K562 (cell line): ENCODE data around the gene ITPKA. TPM values are rescaled to one million over a fixed set of nuclear protein-coding genes. Genes with fewer than 3 reads are reported as not detected.

Experiments used
- ATAC-seq: fragments of 200-7000 bp; cut with Tn5 transposase; 3 replicates; pipeline ENCODE4 v1.9.1; 2020; ENCODE audit warnings: moderate library complexity
- BruUV-seq: library from RNA; stranded (reverse); fragments of 400-500 nt; replicated peaks from 2 replicates; lab custom pipeline; 2021; lab: Mats Ljungman, UMichigan
- CTCF ChIA-PET: fragments of 300-600 bp; formaldehyde crosslinking; extraction: SDS; loops from one replicate; lab custom pipeline; 2021; ENCODE audit warnings: low intra/inter-chr PET ratio; lab: Yijun Ruan, JAX
- POLR2A ChIA-PET: fragments of 300-600, 350-650 bp; sonication (Branson Sonifier 250); formaldehyde crosslinking; extraction: SDS; loops from one replicate; lab custom pipeline; 2021; ENCODE audit warnings: antibody characterized with exemption, inconsistent platforms; lab: Yijun Ruan, JAX
- DNase-seq, 4 experiments: peaks; one replicate each; pipeline versions ENCODE4 v3.0.0 to v3.0.0-alpha.2; 2011 to 2018; ENCODE audit warnings: low spot score in 3 of 4, mixed read lengths in 3 of 4; ENCODE audit errors: extremely low read depth in 1 of 4
- FAIRE-seq: peaks from 2 replicates; lab custom pipeline; 2011; peaks lifted over from hg19 to GRCh38; lab: Jason Lieb, UNC
- H2AFZ ChIP-seq: 2 replicates; pipeline ENCODE4 v1.6.0; 2011; ENCODE audit warnings: low read depth, low read length, control low read depth, inconsistent platforms
- H3K27ac ChIP-seq: fragments of 200-600 bp; 3 replicates; pipeline ENCODE4 v1.8.0; 2011; ENCODE audit warnings: low read depth, mild to moderate bottlenecking, control low read depth, inconsistent platforms, low read length, moderate library complexity, mixed read lengths; ENCODE audit errors: extremely low read depth
- H3K27me3 ChIP-seq, 2 experiments: fragments of 300-600 bp in 1 of 2; 2 replicates in 1 of 2; 3 replicates in 1 of 2; pipeline versions ENCODE4 v1.6.0 to v1.8.0; 2011; ENCODE audit warnings: inconsistent platforms in 2 of 2, low read length in 2 of 2, mild to moderate bottlenecking in 1 of 2, mixed read lengths in 1 of 2, moderate library complexity in 1 of 2; ENCODE audit not compliant: control insufficient read depth in 2 of 2, insufficient read depth in 2 of 2
- H3K36me3 ChIP-seq: fragments of 300-600 bp; 3 replicates; pipeline ENCODE4 v1.8.0; 2011; ENCODE audit warnings: mild to moderate bottlenecking, low read length, inconsistent platforms; ENCODE audit not compliant: control insufficient read depth, insufficient read depth
- H3K4me1 ChIP-seq, 2 experiments: fragments of 200-600 bp in 1 of 2; replicated peaks in 1 of 2; 2 replicates in 1 of 2; 3 replicates in 1 of 2; pipeline versions ENCODE4 v1.5.1 to v1.8.0; 2011; ENCODE audit warnings: inconsistent platforms in 2 of 2, low read length in 2 of 2, mild to moderate bottlenecking in 1 of 2, mixed read lengths in 1 of 2, moderate library complexity in 1 of 2; ENCODE audit not compliant: control insufficient read depth in 2 of 2, insufficient read depth in 2 of 2
- H3K4me2 ChIP-seq: 2 replicates; pipeline ENCODE4 v1.6.1; 2011; ENCODE audit warnings: low read length, control low read depth, inconsistent platforms, mixed read lengths; ENCODE audit not compliant: insufficient read depth
- H3K4me3 ChIP-seq: fragments of 200-600 bp; sonication (generic), shearing (Covaris generic); 2 replicates; pipeline ENCODE4 v1.5.1; 2016; ENCODE audit warnings: control low read depth, inconsistent platforms
- H3K79me2 ChIP-seq: fragments of 200-600 bp; 3 replicates; pipeline ENCODE4 v1.8.0; 2011; ENCODE audit warnings: low read length, inconsistent platforms; ENCODE audit not compliant: control insufficient read depth, insufficient read depth
- H3K9ac ChIP-seq, 2 experiments: 2 replicates each; pipeline versions ENCODE4 v1.6.0 to v1.6.1; 2011; ENCODE audit warnings: low read depth in 2 of 2, low read length in 2 of 2, control low read depth in 1 of 2, inconsistent platforms in 1 of 2, mild to moderate bottlenecking in 1 of 2, mixed read lengths in 1 of 2; ENCODE audit not compliant: insufficient read depth in 1 of 2
- H3K9me1 ChIP-seq: one replicate; pipeline ENCODE4 v1.6.0; 2011; ENCODE audit warnings: inconsistent platforms, mild to moderate bottlenecking, low read length, moderate library complexity; ENCODE audit not compliant: control insufficient read depth, insufficient read depth
- H3K9me3 ChIP-seq: replicated peaks from 2 replicates; pipeline ENCODE4 v1.5.1; 2011; ENCODE audit warnings: low read depth, low read length, inconsistent platforms; ENCODE audit not compliant: control insufficient read depth, insufficient read depth
- H4K20me1 ChIP-seq: replicated peaks from 2 replicates; pipeline ENCODE4 v1.6.1; 2011; ENCODE audit warnings: low read length, inconsistent platforms, mixed read lengths; ENCODE audit not compliant: control insufficient read depth, insufficient read depth
- CEBPB ChIP-seq: fragments of 450-650 bp; IDR thresholded peaks from 2 replicates; pipeline ENCODE4 v1.6.1; 2016; ENCODE audit warnings: missing genetic modification characterization, missing compliant biosample characterization
- CEBPG ChIP-seq, 3 experiments: fragments of 200-800 bp in 1 of 3; sonication (Bioruptor generic) in 1 of 3; sonication (generic) in 1 of 3; formaldehyde crosslinking in 1 of 3; IDR thresholded peaks in 2 of 3; conservative IDR thresholded peaks in 1 of 3; 2 replicates each; pipeline versions ENCODE4 v1.6.1 to v1.8.0; 2016 to 2022; ENCODE audit warnings: missing compliant biosample characterization in 2 of 3, missing genetic modification characterization in 2 of 3, mild to moderate bottlenecking in 1 of 3, missing genetic modification reagents in 1 of 3
- PRPF4 ChIP-seq: fragments of 200-400 bp; formaldehyde crosslinking; IDR thresholded peaks from one replicate; pipeline ENCODE4 v1.6.1; 2017; ENCODE audit warnings: low read length, low read depth, mild to moderate bottlenecking; ENCODE audit not compliant: insufficient read depth, poor library complexity, severe bottlenecking
- WGBS: fragments of 100-300 bp; shearing (Covaris generic); methylation state at CpG from one replicate; pipeline ENCODE4 v1.1.6; 2016; ENCODE audit warnings: low coverage, mixed read lengths; ENCODE audit not compliant: insufficient coverage; ENCODE audit errors: missing lambda C conversion rate; 5-methylcytosine and 5-hydroxymethylcytosine counted together
- in situ Hi-C: fragments of 300-500 bp; cut with MboI; formaldehyde crosslinking; loops from 4 replicates; pipeline ENCODE4 v1.15.0; 2018; ENCODE audit warnings: inconsistent platforms, mixed read lengths
- intact Hi-C: fragments of 100-400 bp; cut with micrococcal nuclease; formaldehyde crosslinking; loops from 2 replicates; pipeline ENCODE4 v1.14.2; 2022
- polyA plus RNA-seq, 8 experiments: library from polyadenylated mRNA; depleted of rRNA in 4 of 8; stranded (reverse) in 5 of 8; unstranded in 3 of 8; fragments of >200 nt; fragmentation: Nextera tagmentation in 2 of 8; fragmentation: Illumina TruSeq in 1 of 8; extraction: Ambion mirVana in 2 of 8; extraction: Trizol in 1 of 8; gene quantifications; 2 replicates each; pipeline versions ENCODE4 v1.2.1 to v1.2.3, GENCODE V29; 2011 to 2014; ENCODE audit warnings: inconsistent platforms in 1 of 8, missing spikeins in 1 of 8
- total RNA-seq, 7 experiments: library from RNA; depleted of rRNA in 6 of 7; stranded (reverse); fragments of >200 nt in 6 of 7; fragmentation: Illumina TruSeq in 2 of 7; extraction: Trizol in 2 of 7; gene quantifications; 2 replicates each; pipeline versions ENCODE4 v1.2.1 to v1.2.3, GENCODE V29; 2011 to 2021; ENCODE audit warnings: low replicate concordance in 1 of 7

ITPKA gene
- total and polyA plus RNA-seq, 9 of the 15 experiments (the other 6 are each of a cell fraction or from before 2014, with no cell fraction given) = 0.14 to 68.4 (median 11.5) TPM

DNA sequence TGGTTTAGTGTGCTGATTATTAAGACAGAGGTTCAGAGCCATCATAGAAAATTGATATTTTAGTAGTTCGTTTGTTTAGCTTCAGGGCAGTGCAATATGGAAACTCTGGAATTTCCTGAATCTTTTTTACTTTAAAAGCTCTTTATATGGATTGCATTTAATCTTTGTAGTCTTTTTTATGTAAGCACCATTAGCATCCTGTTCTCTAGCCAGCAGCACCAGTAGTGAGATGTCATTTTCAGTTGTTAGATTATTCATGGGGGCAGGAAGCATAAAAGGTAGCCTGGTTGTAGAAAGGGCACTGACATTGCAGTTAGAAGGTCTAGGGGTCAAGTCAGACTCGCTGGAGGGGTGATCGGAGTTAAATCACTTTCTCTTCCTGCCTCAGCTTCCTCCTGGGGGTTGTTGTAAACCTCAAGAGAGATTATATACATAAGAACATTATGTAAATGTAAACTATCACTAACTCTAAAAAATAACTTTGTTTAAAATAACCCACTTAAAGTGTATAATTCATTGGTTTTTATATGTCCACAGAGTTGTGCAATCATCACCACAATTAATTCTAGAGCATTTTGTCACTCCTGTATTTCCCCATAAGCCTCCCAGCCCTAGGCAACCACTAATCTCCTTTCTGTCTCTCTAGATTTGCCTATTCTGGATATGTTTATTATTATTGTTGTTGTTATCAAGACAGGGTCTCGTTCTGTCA is 31.4 kb upstream of the ITPKA start:
- H3K9ac ChIP-seq = no peak overlapping the region
- in situ Hi-C loops (loop anchor here (25.0 kb wide), 1 partner anchor 350 kb away; no protein-coding TSS in a partner anchor), intact Hi-C loops (loop anchor here (10.0 kb wide), 1 partner anchor 203 kb away; the partner anchor contains the start of gene MGA)
- H3K4me3 ChIP-seq = no peak overlapping the region
- ATAC-seq = no peak
- H3K79me2 ChIP-seq = no peaks in the 10 kb centered on the region
- no peaks in the 10 kb centered on the region for H3K27me3 ChIP-seq
- CTCF ChIA-PET = no interaction called here
- H3K4me1 ChIP-seq = no peaks in the 10 kb centered on the region
- no peak for DNase-seq
- FAIRE-seq = no peak
- WGBS = 69% methylated on average over 4 of the region's 4 CpGs
- peaks cover 73% of the 10 kb centered on the region for H3K36me3 ChIP-seq
- no peaks in the 10 kb centered on the region for H4K20me1 ChIP-seq
- H3K9me3 ChIP-seq = no peaks in the 10 kb centered on the region
- no peaks in the 10 kb centered on the region for H3K9me1 ChIP-seq
- POLR2A ChIA-PET = interaction anchor here (0.9 to 1.2 kb wide), 2 partner anchors 8 to 32 kb away, joined by 3 read pairs; no protein-coding TSS in a partner anchor
- no peak overlapping the region for H3K27ac ChIP-seq
- H2AFZ ChIP-seq = no peak overlapping the region
- BruUV-seq = no TSS peak
- no peak overlapping the region for H3K4me2 ChIP-seq
- TF ChIP-seq CEBPB (tag) = peak; percentile 78
- no peak for TF ChIP-seq CEBPG (CRISPR knock-in tag; IDR thresholded peaks at IDR 0.05)
- peak; percentile 24 to 45; a peak in 2 of 4 replicates for TF ChIP-seq CEBPG (tag; conservative IDR thresholded peaks at IDR 0.05 in 1 of 2, IDR thresholded peaks at IDR 0.05 in 1 of 2)
- TF ChIP-seq PRPF4 = no peak
